ENCODE results near the gene NME8. TPM values are rescaled to one million over a fixed set of nuclear protein-coding genes. Genes with fewer than 3 reads are reported as not detected.

NME8 gene
- total RNA-seq, 3 donors from 2014 or later: not detected

DNA sequence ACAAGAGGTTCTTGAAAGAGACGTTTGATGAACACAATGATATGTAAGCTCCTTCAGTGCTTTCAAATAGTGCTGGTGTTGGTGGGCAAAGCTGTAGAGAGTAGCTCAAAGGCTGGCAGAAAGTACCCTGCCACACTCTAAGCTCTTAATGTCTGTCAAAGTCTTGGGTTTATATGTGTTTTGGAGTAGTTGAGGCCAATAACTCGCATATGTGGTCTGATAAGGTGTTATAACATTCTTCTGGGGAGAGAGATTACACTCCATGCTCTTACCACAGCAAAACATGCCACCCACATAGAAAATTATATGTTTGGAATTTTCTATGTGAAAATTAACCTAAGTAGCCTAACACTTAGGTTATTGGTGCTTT is 30.8 kb upstream of the NME8 start:
- no peaks in the 10 kb centered on the region for H3K9me3 ChIP-seq
- ATAC-seq (no peak), DNase-seq (no peak)
- intact Hi-C loops (cut with DNase I, micrococcal nuclease): no loop called here
- H3K36me3 ChIP-seq (ENCODE audit: low read depth): no peaks in the 10 kb centered on the region
- TF ChIP-seq, protein P1, sequence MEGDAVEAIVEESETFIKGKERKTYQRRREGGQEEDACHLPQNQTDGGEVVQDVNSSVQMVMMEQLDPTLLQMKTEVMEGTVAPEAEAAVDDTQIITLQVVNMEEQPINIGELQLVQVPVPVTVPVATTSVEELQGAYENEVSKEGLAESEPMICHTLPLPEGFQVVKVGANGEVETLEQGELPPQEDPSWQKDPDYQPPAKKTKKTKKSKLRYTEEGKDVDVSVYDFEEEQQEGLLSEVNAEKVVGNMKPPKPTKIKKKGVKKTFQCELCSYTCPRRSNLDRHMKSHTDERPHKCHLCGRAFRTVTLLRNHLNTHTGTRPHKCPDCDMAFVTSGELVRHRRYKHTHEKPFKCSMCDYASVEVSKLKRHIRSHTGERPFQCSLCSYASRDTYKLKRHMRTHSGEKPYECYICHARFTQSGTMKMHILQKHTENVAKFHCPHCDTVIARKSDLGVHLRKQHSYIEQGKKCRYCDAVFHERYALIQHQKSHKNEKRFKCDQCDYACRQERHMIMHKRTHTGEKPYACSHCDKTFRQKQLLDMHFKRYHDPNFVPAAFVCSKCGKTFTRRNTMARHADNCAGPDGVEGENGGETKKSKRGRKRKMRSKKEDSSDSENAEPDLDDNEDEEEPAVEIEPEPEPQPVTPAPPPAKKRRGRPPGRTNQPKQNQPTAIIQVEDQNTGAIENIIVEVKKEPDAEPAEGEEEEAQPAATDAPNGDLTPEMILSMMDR (IDR thresholded peaks at IDR 0.05): no peak
- no peaks in the 10 kb centered on the region for H3K4me1 ChIP-seq (ENCODE audit: low read depth)
- H3K4me3 ChIP-seq: no peak overlapping the region

DNA sequence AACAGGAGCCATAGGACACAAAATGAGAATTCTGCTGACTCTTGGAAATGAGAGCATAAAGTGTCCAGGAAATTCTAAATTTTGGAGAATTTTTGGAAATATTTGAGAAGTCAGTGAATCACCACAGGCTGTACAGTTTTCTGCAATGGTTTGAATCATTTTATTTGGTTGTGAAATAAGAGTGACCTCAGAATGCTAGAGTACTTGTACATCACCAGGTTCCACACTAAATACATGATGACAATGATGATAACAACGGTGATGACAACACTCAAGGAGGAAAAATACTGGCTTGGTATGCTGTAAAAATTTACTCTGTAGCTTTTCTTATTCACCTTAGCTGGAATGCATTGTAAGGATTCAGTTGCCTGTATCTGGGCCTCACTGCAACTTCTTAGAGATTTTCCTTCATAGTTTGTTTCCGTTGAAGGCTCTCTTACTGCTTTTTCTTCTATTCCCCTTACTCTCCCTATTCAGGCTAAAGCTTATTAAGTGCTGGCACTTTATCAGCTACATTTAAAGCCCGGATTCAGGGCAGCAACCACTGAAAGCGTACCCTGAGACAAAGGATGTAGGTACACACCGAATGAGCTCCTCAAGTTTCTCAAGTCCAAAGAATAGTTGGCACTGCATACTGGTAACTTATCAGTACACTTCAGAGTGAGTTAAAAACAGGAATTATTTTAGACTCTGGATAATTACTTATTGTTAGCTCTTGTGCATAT is 30.2 kb upstream of the NME8 start:
- no peaks in the 10 kb centered on the region for H3K36me3 ChIP-seq (ENCODE audit: low read depth)
- intact Hi-C loops (cut with DNase I, micrococcal nuclease): no loop called here
- no peak for DNase-seq
- H3K9me3 ChIP-seq: no peaks in the 10 kb centered on the region
- H3K4me1 ChIP-seq (ENCODE audit: low read depth): no peaks in the 10 kb centered on the region
- ATAC-seq: no peak
- TF ChIP-seq, protein P1 (IDR thresholded peaks at IDR 0.05): no peak
- no peak overlapping the region for H3K4me3 ChIP-seq

DNA sequence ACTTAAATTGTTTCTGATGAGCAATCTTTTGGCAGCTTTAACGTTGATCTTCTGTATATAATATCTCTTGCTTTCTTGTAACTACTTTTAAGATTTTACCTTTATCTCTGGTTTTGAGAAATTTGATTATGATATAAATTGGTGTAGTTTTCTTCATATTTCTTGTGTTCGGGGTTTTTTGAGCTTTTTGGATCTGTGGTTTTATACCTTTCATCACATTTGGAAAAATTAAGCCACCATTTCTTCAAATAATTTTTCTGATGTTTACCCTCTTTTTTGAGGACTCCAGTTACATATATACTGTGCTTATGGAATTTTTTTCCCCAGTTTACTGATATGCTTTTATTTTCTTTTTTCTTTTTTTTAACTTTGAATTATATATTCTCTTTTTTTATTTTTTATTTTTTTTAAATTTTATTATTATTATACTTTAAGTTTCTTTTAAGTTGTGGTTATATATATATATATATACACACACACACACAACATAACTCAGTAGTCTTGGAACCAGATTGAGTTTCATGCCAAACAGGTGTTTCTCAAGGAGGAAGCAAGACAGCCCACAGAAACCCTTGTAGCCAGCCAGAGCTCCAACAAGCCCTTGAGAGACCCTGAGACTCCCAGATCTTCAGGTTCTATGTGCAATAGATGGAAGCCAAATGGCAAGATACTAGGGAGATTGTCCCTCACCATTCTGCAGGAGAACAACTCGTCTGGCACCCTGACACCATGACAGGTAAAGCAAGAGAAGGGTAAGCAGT is 27.5 kb upstream of the NME8 start:
- Histone ChIP-seq H3K4me1 (ENCODE audit: low read depth) (no peaks in the 10 kb centered on the region), H3K9me3 (no peaks in the 10 kb centered on the region), H3K36me3 (ENCODE audit: low read depth) (no peaks in the 10 kb centered on the region), H3K4me3 (no peak overlapping the region)
- ATAC-seq (no peak), DNase-seq (no peak)
- TF ChIP-seq, protein P1 (IDR thresholded peaks at IDR 0.05): no peak
- intact Hi-C loops (cut with DNase I, micrococcal nuclease): no loop called here

DNA sequence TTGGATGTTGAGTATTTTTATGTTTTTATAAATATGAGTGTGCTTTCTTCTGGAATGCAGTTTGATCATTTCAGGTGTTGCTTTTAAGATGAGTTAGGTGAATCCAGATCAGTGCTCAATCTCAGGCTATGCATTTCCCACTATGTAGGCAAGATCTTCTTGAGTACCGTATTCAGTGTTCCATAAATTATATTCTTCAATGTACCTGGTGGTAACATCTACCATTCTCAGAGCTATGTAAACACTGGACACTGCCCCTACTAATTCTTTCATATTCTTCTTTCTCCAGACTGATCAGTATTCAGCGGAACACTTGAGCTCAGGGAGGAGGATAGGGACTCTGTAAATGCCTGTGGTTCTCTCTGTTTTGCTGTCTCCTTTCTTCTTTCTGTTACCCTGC is 25.5 kb upstream of the NME8 start:
- Histone ChIP-seq H3K4me1 (ENCODE audit: low read depth) (no peaks in the 10 kb centered on the region), H3K9me3 (no peaks in the 10 kb centered on the region), H3K4me3 (no peak overlapping the region), H3K36me3 (ENCODE audit: low read depth) (no peaks in the 10 kb centered on the region)
- intact Hi-C loops (cut with DNase I, micrococcal nuclease): no loop called here
- TF ChIP-seq, protein P1 (IDR thresholded peaks at IDR 0.05): no peak
- ATAC-seq (no peak), DNase-seq (no peak)

DNA sequence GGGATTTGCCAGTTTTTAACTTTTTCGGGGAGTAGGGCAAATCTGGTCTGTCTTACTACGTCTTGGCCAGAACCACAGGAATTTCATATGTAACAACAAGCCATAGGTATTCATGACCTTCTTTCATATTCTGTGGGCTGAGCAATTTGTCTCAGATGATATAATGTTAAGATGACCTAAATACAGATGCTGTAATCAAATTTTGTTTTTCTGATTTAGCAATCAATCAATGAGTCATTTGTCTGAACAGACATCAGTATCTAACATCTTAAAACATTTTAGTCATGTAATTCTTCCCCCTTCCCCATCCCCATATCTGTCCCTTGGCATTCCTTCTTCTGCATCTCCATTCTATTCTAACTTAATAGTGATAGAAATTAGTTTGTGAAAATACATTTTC is 24.8 kb upstream of the NME8 start:
- ATAC-seq: no peak
- H3K36me3 ChIP-seq (ENCODE audit: low read depth): no peaks in the 10 kb centered on the region
- intact Hi-C loops (cut with DNase I, micrococcal nuclease): no loop called here
- DNase-seq: no peak
- H3K4me3 ChIP-seq: no peak overlapping the region
- TF ChIP-seq, protein P1 (IDR thresholded peaks at IDR 0.05): no peak
- no peaks in the 10 kb centered on the region for H3K4me1 ChIP-seq (ENCODE audit: low read depth)
- no peaks in the 10 kb centered on the region for H3K9me3 ChIP-seq

Measured in mucosa of descending colon (tissue), 3 donors.